IPS-20b (cell line): ENCODE results near the gene STRADA.
"Not testable (repeated sequence)": the region's sequence is repeated elsewhere in the genome, so short reads cannot be mapped to it uniquely, and the experiment has no call there.

Experiments
- H3K27ac ChIP-seq: one replicate; pipeline ENCODE4 v1.5.1; 2013; ENCODE audit warnings: low read length
- H3K27me3 ChIP-seq: 2 replicates; pipeline ENCODE4 v1.6.1; 2013; ENCODE audit warnings: mild to moderate bottlenecking, low read length, inconsistent platforms; ENCODE audit not compliant: insufficient read depth
- H3K36me3 ChIP-seq: 2 replicates; pipeline ENCODE4 v1.6.1; 2013; ENCODE audit warnings: low read depth, mild to moderate bottlenecking, inconsistent platforms, low read length, moderate library complexity; ENCODE audit not compliant: insufficient read depth
- H3K4me1 ChIP-seq: 2 replicates; pipeline ENCODE4 v1.6.1; 2013; ENCODE audit warnings: mild to moderate bottlenecking, control low read depth, inconsistent platforms, low read length, moderate library complexity; ENCODE audit not compliant: insufficient read depth
- H3K4me3 ChIP-seq: 2 replicates; pipeline ENCODE4 v1.5.1; 2013; ENCODE audit warnings: mild to moderate bottlenecking, low read length, inconsistent platforms
- H3K9ac ChIP-seq: 2 replicates; pipeline ENCODE4 v1.6.1; 2013; ENCODE audit warnings: low read depth, mild to moderate bottlenecking, inconsistent platforms, low read length, moderate library complexity
- H3K9me3 ChIP-seq: 2 replicates; pipeline ENCODE4 v1.6.1; 2013; ENCODE audit warnings: mild to moderate bottlenecking, low read depth, low read length, inconsistent platforms; ENCODE audit not compliant: insufficient read depth

STRADA gene

GRCh38 chr17:63751806-63752205 lies 10.2 kb upstream of the STRADA start:
- Histone ChIP-seq H3K9ac (no peak overlapping the region), H3K4me1 (no peaks in the 10 kb centered on the region), H3K4me3 (no peak overlapping the region), H3K36me3 (peaks cover 90% of the 10 kb centered on the region), H3K9me3 (no peaks in the 10 kb centered on the region), H3K27ac (no peak overlapping the region), H3K27me3 (no peaks in the 10 kb centered on the region)

DNA sequence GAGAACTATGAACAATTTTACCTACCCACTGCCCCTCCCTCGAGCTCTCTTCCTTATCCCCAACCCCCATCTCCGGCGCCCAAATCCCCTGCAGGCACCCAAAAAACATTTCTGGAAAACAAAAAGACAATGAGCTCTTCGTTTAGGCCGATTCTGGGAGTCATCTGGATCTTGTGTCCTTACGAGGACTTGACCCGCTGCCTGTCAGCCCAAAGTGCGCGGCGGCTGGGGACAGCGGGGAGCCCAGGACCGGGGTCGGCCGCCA lies 524 bp downstream of the STRADA start:
- Histone ChIP-seq H3K36me3 (peaks cover 14% of the 10 kb centered on the region), H3K27me3 (no peaks in the 10 kb centered on the region), H3K9me3 (no peaks in the 10 kb centered on the region), H3K4me3 (peak overlapping the region; percentile 90), H3K4me1 (peaks cover 6% of the 10 kb centered on the region; the same call in 1 of the 2 replicates), H3K9ac (peak overlapping the region; percentile 92), H3K27ac (peak overlapping the region; percentile 76)

DNA sequence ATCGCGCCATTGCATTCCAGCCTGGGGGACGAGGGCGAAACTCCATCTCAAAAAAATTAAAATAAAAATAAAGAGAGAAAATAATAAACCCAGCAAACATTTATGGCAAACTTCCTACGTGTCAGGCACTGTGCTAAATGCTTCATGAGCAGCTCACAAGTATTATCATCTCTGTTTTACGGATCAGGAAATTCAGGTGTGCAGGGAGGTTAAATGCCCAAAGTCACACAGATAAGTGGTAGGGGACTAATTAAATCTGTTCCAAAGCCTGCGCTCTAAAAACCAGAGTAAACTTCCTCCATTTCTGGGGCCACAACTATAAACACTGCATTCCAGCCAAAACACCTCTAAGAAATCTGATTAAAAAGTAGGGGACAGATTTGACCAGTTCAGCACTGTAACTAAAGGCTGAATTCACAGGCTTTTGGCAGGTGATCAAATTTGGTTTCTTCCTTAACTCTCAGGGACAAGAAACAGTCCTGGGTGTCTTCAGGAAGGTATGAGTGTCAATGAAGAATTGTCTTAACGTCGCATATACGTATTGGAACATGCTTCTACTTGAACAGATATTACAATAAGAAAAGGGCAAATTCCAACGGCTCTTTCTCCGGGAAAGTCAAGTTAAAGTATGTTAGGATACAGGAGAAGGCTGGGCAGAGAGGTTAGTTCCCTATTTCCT lies 996 bp downstream of the STRADA start:
- H3K9ac ChIP-seq, result peak overlapping the region; percentile 92
- H3K4me1 ChIP-seq, result peaks cover 6% of the 10 kb centered on the region; the same call in 1 of the 2 replicates
- peaks cover 9% of the 10 kb centered on the region for H3K36me3 ChIP-seq
- H3K9me3 ChIP-seq, result no peaks in the 10 kb centered on the region
- no peaks in the 10 kb centered on the region for H3K27me3 ChIP-seq
- peak overlapping the region; percentile 76 for H3K27ac ChIP-seq
- H3K4me3 ChIP-seq, result peak overlapping the region; percentile 90

DNA sequence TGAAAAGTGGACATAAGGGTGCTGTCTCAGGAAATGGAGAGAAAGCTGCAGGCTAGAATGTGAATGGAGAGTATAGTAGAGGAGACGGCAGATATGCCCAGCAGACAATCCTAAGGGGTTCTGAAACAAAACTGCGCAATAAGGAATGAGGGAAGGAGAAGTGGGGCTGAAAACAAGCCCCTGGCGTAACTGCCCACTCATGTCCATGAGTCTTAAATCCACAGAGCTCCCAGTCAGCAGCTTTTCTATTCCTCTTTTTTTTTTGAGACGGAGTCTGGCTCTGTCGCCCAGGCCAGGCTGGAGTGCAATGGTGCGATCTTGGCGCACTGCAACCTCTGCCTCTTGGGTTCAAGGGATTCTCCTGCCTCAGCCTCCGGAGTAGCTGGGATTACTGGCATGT lies 5.9 kb downstream of the STRADA start:
- Histone ChIP-seq H3K27ac (no peak overlapping the region), H3K36me3 (no peaks in the 10 kb centered on the region), H3K27me3 (no peaks in the 10 kb centered on the region), H3K9me3 (no peaks in the 10 kb centered on the region), H3K9ac (no peak overlapping the region), H3K4me3 (no peak overlapping the region), H3K4me1 (peaks cover 5% of the 10 kb centered on the region; the same call in 1 of the 2 replicates)

DNA sequence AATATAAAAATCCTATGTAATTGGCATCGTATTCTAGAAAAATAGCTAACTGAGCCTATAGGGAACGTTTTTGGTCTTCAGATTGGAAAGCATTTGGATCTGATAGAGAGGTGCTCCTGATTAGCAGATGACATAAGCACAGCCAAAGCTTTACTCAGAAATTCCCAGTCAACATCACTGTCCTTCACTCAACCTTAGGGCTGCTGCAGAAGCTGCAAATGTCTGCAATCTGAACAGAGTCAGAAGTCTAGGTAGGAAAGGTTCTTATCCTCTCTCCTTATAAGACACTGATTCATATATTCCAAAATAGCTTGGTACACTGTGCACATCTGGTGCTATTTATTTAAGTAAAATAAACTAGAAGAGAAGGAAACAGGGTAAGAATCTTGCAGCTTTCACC lies 19.2 kb downstream of the STRADA start:
- Histone ChIP-seq H3K36me3 (peaks cover 28% of the 10 kb centered on the region; the same call in 1 of the 2 replicates), H3K9me3 (no peaks in the 10 kb centered on the region), H3K4me3 (no peak overlapping the region)

GRCh38 chr17:63720194-63720593 lies 21.4 kb downstream of the STRADA start:
- H3K4me1 ChIP-seq, H3K9me3 ChIP-seq, H3K4me3 ChIP-seq, H3K27ac ChIP-seq, H3K9ac ChIP-seq, H3K27me3 ChIP-seq: not testable (repeated sequence)
- H3K36me3 ChIP-seq, result peaks cover 17% of the 10 kb centered on the region; the same call in 1 of the 2 replicates

More for the DNA sequence above, 19.2 kb downstream of the STRADA start:
- Histone ChIP-seq H3K9ac (no peak overlapping the region), H3K27ac (no peak overlapping the region), H3K4me1 (no peaks in the 10 kb centered on the region), H3K27me3 (no peaks in the 10 kb centered on the region)

- Histone ChIP-seq H3K27me3 (no peaks in the 10 kb centered on the region), H3K4me3 (no peak overlapping the region), H3K27ac (no peak overlapping the region), H3K4me1 (no peaks in the 10 kb centered on the region), H3K9ac (no peak overlapping the region), H3K36me3 (peaks cover 12% of the 10 kb centered on the region; the same call in 1 of the 2 replicates), H3K9me3 (no peaks in the 10 kb centered on the region)
These were observed 22.6 kb downstream of the STRADA start for GRCh38 chr17:63718988-63719387.

- H3K9me3 ChIP-seq, result no peaks in the 10 kb centered on the region
These were observed 25.2 kb downstream of the STRADA start for GRCh38 chr17:63716426-63716825.

GRCh38 chr17:63714550-63715277 lies 26.9 kb downstream of the STRADA start:
- H3K27ac ChIP-seq, result no peak overlapping the region
- no peak overlapping the region for H3K4me3 ChIP-seq
- H3K9me3 ChIP-seq, result no peaks in the 10 kb centered on the region
- H3K36me3 ChIP-seq, result peaks cover 33% of the 10 kb centered on the region
- H3K27me3 ChIP-seq, result no peaks in the 10 kb centered on the region
- H3K9ac ChIP-seq, result no peak overlapping the region
- no peaks in the 10 kb centered on the region for H3K4me1 ChIP-seq

More at GRCh38 chr17:63716426-63716825, 25.2 kb downstream of the STRADA start:
- H3K4me1 ChIP-seq, result no peaks in the 10 kb centered on the region
- no peak overlapping the region for H3K27ac ChIP-seq
- H3K9ac ChIP-seq, result no peak overlapping the region
- H3K27me3 ChIP-seq, result no peaks in the 10 kb centered on the region
- H3K4me3 ChIP-seq, result no peak overlapping the region
- peaks cover 21% of the 10 kb centered on the region; the same call in 1 of the 2 replicates for H3K36me3 ChIP-seq

DNA sequence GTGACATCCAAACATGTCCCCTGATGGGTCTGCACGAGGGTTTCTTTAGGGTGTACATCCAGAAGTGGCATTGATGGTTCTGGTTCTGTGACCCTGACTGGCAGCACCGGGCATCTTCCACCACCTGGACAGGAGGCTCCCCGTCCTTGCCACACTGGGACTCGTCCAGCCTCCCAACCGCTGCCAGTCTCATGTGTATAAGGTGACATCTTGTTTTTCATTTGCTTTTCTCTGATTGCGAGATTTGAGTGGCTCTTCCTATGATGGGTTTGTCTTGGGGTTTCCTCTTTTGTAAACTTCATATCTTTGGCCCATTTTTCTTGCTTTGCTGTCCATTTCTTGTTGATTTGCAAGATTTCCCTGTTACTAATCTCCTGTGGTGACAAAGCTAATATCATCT lies 32.5 kb downstream of the STRADA start:
- Histone ChIP-seq H3K27ac (no peak overlapping the region), H3K27me3 (no peaks in the 10 kb centered on the region), H3K36me3 (peaks cover 65% of the 10 kb centered on the region), H3K4me3 (no peak overlapping the region), H3K4me1 (no peaks in the 10 kb centered on the region), H3K9me3 (no peaks in the 10 kb centered on the region), H3K9ac (no peak overlapping the region)

DNA sequence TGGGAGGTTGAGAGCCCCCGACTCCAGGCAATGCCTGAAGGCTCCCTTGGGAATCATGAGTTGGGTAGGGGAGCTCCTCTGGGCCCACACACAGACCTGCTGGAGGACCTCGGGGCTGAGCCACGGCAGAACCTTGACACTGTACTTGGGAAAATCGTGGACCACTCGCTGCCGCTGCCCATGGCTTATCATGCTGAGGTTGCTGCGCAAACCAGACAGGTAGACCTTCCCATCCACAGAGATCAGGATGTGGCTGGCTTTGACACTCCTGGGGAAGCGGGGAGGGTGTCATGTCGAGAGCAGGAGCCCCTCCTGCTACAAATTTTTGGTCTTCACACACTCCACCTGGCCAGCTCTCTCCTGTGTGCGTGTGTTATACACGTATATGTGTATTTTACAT lies 34.4 kb downstream of the STRADA start:
- Histone ChIP-seq H3K9me3 (no peaks in the 10 kb centered on the region), H3K9ac (no peak overlapping the region), H3K4me3 (no peak overlapping the region), H3K27ac (no peak overlapping the region), H3K27me3 (no peaks in the 10 kb centered on the region), H3K4me1 (0 out of 2 replicates have a peak, but pooled peaks cover 2% of the 10 kb centered on the region), H3K36me3 (peaks cover 71% of the 10 kb centered on the region)
